H7 (cell line): Measurements from ENCODE around the gene HHLA2. TPM values are rescaled to one million over a fixed set of nuclear protein-coding genes. Genes with fewer than 3 reads are reported as not detected.

Experiments used
- DNase-seq: peaks from one replicate; pipeline ENCODE4 v3.0.0; 2012
- H3K27me3 ChIP-seq: 2 replicates; pipeline ENCODE4 v1.6.0; 2011; ENCODE audit warnings: mild to moderate bottlenecking, low read length; ENCODE audit not compliant: control insufficient read depth, insufficient read depth
- H3K36me3 ChIP-seq: replicated peaks from 2 replicates; pipeline ENCODE4 v1.5.1; 2011; ENCODE audit warnings: low read length; ENCODE audit not compliant: control insufficient read depth, insufficient read depth
- H3K4me3 ChIP-seq: 2 replicates; pipeline ENCODE4 v1.5.1; 2011; ENCODE audit warnings: low read depth, mild to moderate bottlenecking, control low read depth, low read length, moderate library complexity; ENCODE audit not compliant: insufficient read depth
- total RNA-seq: library from RNA; depleted of rRNA; stranded (reverse); fragments of >200 nt; shearing (Covaris generic); gene quantifications from 2 replicates; pipeline ENCODE4 v1.2.3, GENCODE V29; 2014

Gene HHLA2
- total RNA-seq, 1 experiment from 2014 or later, result not detected

- H3K27me3 ChIP-seq, result no peaks in the 10 kb centered on the region
- H3K4me3 ChIP-seq, result no peak overlapping the region
- DNase-seq, result no peak
- no peaks in the 10 kb centered on the region for H3K36me3 ChIP-seq
These were observed 19.5 kb downstream of the HHLA2 start for GRCh38 chr3:108315767-108316301.

DNA sequence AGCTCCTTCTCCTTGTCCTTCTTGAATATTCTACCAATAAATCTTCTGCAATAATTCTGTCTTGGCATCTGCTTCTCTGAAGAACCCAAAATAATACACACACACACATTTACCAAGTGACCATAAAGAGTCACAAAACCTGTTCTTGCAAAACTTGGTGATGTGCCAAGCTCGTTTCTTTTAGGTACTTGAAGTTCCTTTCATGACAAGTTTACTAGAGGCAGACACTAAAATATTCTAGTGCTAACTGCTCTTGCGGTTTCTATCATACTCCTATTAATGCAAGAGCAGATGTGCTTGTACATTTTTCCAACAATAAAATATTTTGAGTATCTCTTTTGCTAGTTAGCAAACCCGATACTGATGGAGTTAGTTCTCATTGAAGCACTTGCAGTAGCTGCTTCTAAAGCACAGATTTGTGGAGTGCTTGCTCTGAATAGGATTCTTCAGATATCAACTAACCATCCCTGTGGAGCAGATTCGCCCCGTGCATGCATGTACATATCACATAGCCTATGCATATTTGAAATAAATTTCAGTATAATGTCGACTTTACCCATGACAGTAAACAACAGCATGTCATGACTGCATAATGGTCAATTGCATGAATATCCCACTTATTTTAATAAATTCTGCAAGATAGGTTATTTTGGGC is 23.2 kb downstream of the HHLA2 start:
- no peaks in the 10 kb centered on the region for H3K27me3 ChIP-seq
- DNase-seq, result no peak
- no peak overlapping the region for H3K4me3 ChIP-seq
- no peaks in the 10 kb centered on the region for H3K36me3 ChIP-seq

DNA sequence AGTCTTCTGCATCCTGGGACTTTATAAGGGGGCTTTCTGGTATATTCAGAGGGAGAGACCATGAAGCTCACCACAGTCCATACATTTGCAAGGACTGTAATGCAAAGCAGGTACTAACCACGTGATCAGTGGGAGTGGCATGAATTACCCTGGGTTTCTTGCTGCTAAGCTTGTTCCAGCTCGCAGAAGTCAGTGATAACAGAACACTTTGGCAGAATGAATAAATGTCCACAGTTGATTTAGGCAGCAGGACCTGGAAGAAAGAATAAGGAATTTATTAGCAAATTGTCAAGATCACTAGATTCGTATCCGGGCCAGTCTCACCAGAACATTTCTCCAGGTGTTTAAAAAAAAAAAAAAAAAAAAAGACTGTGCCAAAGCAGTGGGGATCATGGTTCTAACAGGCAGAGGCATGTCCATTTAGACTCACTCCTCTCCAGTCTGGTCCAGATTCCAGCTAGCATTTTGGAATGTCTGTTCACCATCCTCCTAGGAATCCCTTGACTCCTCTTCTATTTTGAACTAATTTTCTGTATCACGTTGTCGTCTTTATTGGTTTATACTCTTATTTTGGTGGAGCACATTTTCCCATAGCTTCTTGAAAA is 24.5 kb downstream of the HHLA2 start:
- Histone ChIP-seq H3K4me3 (no peak overlapping the region), H3K27me3 (no peaks in the 10 kb centered on the region), H3K36me3 (no peaks in the 10 kb centered on the region)
- peak; percentile 7 for DNase-seq

DNA sequence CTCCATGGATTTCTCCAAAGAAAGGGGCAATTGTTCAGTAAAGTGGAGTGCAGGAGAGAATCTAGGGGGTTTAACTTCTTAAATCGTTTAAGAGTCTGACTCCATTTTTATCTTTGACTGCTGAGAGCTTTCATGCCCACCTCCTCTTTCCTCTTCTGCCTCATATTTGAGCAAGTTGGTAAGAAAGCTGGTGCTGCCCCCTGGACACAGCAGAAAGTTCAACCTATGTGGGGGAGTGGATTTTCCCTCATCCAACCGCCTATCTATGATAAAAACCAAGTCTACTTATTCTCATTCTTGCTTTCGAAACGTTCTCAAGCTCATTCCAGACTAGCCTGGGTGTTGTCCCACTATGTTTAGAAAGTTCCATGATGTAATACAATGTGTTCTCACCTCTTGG is 26.0 kb downstream of the HHLA2 start:
- Histone ChIP-seq H3K4me3 (no peak overlapping the region), H3K36me3 (no peaks in the 10 kb centered on the region), H3K27me3 (no peaks in the 10 kb centered on the region)
- no peak for DNase-seq

- Histone ChIP-seq H3K4me3 (no peak overlapping the region), H3K36me3 (no peaks in the 10 kb centered on the region)
- DNase-seq, result no peak
These were observed 27.8 kb downstream of the HHLA2 start for GRCh38 chr3:108324177-108324576.

DNA sequence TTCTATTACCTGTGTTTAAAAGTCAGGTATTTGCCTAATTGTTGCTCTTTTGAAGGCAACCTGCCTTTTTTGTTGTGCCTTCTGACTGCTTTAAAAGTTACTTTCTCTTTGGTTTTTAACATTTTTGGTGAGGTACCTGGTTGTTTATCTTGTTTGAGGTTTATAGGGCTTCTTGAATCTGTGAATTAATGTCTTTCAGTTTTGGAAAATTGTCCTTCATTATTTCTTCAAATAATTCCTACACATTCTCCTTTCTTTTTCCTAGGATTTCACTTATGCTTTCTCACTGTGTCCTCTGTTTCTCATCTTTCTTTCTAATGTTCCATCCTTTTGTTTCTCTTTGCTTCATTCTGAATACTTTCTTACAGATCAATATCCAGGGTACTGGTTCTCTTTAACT is 30.8 kb downstream of the HHLA2 start:
- no peaks in the 10 kb centered on the region for H3K27me3 ChIP-seq
- no peak overlapping the region for H3K4me3 ChIP-seq
- DNase-seq, result no peak
- no peaks in the 10 kb centered on the region for H3K36me3 ChIP-seq

More at GRCh38 chr3:108324177-108324576, 27.8 kb downstream of the HHLA2 start:
- no peaks in the 10 kb centered on the region for H3K27me3 ChIP-seq

DNA sequence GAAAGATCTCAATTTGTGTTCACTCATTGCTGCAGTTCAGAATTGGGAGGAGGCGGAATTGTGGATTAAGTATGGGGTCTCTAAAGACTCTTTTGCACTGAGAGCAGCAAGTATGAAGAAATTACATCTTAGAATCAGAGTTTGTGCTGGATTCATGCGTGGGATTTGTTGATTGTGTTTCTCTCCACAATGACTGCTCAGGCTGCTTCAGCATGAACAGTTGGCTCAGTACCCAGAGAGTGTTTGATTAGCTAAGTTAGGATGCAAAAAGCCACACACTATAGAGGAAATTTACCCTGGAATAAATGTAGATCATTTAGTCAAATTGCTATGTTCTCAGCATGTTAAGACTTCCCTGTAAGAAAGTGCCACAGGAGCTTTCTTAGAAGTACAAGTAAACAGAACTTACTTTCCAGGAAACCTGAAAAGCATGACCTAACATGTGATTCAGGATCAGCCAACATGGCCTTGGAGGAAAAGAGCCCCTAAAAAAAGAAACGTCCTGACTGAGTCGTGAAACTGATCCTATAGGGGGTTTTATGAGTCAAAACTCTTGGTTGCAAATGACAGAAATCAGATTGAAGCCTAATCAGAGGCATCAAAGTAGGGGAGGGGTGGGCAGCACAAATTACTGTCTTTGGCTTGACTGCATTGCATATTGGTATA is 32.6 kb downstream of the HHLA2 start:
- Histone ChIP-seq H3K36me3 (no peaks in the 10 kb centered on the region), H3K4me3 (no peak overlapping the region), H3K27me3 (no peaks in the 10 kb centered on the region)
- DNase-seq, result no peak

- DNase-seq, result no peak
- H3K4me3 ChIP-seq, result no peak overlapping the region
- H3K27me3 ChIP-seq, result no peaks in the 10 kb centered on the region
- H3K36me3 ChIP-seq, result no peaks in the 10 kb centered on the region
These were observed 33.2 kb downstream of the HHLA2 start for GRCh38 chr3:108329508-108329907.

GRCh38 chr3:108329947-108330346 is 33.6 kb downstream of the HHLA2 start:
- no peak for DNase-seq
- Histone ChIP-seq H3K4me3 (no peak overlapping the region), H3K36me3 (no peaks in the 10 kb centered on the region), H3K27me3 (no peaks in the 10 kb centered on the region)

- DNase-seq, result no peak
- Histone ChIP-seq H3K36me3 (no peaks in the 10 kb centered on the region), H3K4me3 (no peak overlapping the region), H3K27me3 (no peaks in the 10 kb centered on the region)
These were observed 35.4 kb downstream of the HHLA2 start for GRCh38 chr3:108331792-108332191.

DNA sequence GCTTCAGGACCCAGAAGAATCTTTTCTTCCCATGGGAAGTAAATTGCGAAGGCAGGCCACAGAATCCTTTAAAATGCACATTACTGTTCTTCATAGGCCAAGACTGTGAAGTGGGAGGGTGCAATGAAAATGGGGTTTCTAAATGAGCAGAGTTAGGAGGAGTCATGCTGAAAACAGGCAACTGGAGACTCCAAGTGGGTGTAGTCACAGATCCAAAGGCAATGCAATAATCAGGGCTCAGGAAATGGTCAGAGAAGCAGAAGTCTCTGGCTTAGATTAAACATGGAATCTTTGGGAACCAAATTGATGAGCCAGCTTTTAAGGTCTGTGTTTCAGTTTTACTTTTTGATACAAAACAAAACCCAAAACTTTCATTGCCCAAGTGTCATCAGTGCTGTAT is 37.6 kb downstream of the HHLA2 start:
- Histone ChIP-seq H3K36me3 (no peaks in the 10 kb centered on the region), H3K4me3 (no peak overlapping the region), H3K27me3 (no peaks in the 10 kb centered on the region)
- no peak for DNase-seq

DNA sequence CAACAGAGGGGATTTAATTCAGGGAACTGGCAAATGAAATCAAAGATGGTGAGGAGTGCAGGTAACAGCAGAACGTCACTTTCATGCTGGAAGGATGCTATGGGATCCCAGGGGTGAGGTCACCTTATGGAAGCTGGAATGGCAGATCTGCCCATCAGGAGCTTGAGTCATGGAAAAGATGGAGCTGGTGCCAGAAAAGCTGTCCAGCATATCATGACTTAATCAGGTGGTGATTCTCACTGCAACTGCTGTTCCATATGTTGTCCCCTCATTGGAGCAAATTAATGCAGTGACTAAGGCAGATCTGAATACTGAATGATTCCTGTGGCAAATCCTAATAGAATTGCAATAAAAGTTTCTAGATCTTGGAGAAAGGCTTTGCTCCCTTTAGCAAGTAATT is 38.4 kb downstream of the HHLA2 start:
- Histone ChIP-seq H3K27me3 (no peaks in the 10 kb centered on the region), H3K36me3 (no peaks in the 10 kb centered on the region), H3K4me3 (no peak overlapping the region)
- no peak for DNase-seq

DNA sequence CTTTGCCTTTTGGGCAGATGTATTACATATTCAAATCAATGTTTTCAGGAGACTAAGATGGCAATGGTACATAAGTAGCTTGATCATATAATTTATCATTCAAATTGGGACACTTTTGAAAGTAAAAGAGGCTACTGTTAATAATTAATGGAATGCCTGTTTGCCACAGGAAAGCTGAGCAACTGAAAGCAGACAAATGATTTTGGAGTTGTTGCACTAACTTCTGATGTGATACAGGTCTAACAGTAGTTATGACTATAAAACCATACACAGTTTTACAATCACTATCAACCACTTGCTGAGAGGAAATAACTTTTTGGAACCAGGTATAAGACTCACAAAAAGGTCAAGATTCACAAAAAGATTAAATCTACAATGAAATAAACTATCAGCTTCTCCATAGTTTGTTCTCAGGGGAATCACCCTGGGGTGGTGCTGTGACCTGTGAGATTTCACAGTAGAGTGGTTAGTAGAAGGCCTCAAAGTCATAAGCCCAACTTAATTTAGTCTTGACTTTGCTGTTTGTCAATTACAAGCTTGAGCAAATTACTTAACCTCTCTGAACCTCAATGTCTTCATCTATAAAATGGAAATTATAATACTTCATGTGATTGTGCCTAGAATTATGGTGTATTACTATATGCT is 42.7 kb downstream of the HHLA2 start:
- no peaks in the 10 kb centered on the region for H3K36me3 ChIP-seq
- DNase-seq, result no peak
- H3K27me3 ChIP-seq, result no peaks in the 10 kb centered on the region
- no peak overlapping the region for H3K4me3 ChIP-seq

DNA sequence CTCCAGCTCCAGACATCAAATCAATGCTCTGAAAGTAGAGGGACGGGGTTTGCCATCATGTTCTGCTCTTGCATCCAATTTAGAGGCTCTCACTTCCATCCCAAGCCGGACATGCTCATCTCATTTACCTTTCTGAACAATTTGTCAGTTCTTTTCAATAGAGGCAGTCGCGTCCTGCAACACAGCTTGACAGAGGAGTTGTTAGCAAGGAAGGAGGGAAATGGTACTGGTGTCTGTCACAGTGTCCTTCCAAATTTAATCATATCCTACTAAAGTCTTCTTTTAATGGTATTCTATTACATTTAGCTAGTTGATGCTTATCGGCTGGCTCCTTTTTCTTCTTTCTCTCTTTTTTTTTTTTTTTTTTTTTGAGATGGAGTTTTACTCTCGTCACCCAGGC is 45.6 kb downstream of the HHLA2 start:
- no peaks in the 10 kb centered on the region for H3K27me3 ChIP-seq
- DNase-seq, result no peak
- no peak overlapping the region for H3K4me3 ChIP-seq
- no peaks in the 10 kb centered on the region for H3K36me3 ChIP-seq
